ENCODE results near the gene PRG3.

GRCh38 chr11:57356268-57356667, 24.7 kb downstream of the PRG3 start:
- TF ChIP-seq, protein P1, sequence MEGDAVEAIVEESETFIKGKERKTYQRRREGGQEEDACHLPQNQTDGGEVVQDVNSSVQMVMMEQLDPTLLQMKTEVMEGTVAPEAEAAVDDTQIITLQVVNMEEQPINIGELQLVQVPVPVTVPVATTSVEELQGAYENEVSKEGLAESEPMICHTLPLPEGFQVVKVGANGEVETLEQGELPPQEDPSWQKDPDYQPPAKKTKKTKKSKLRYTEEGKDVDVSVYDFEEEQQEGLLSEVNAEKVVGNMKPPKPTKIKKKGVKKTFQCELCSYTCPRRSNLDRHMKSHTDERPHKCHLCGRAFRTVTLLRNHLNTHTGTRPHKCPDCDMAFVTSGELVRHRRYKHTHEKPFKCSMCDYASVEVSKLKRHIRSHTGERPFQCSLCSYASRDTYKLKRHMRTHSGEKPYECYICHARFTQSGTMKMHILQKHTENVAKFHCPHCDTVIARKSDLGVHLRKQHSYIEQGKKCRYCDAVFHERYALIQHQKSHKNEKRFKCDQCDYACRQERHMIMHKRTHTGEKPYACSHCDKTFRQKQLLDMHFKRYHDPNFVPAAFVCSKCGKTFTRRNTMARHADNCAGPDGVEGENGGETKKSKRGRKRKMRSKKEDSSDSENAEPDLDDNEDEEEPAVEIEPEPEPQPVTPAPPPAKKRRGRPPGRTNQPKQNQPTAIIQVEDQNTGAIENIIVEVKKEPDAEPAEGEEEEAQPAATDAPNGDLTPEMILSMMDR (IDR thresholded peaks at IDR 0.05; ENCODE audit: low read depth, low read length) = no peak
- no peak for TF ChIP-seq EZH2phosphoT487 (IDR thresholded peaks at IDR 0.05; ENCODE audit: low read depth)
